Endometrial microvascular endothelial cells (primary cell): Measurements from ENCODE around the gene CRP. TPM values are rescaled to one million over a fixed set of nuclear protein-coding genes. Genes with fewer than 3 reads are reported as not detected.
"Not testable (repeated sequence)": the region's sequence is repeated elsewhere in the genome, so short reads cannot be mapped to it uniquely, and the experiment has no call there.

Source experiments
- in situ Hi-C: cut with HindIII; loops from 2 replicates; pipeline ENCODE4 v1.10.0; 2017; ENCODE audit warnings: low sequenced_read_pairs, low pct_unique_long_range_greater_than_20kb; ENCODE audit errors: inconsistent ontology term
- total RNA-seq: library from RNA; depleted of rRNA; stranded (reverse); fragments of >200 nt; gene quantifications from one replicate; pipeline ENCODE4 v1.2.3, GENCODE V29; 2015; ENCODE audit errors: inconsistent ontology term

Gene CRP
- total RNA-seq, 1 donor from 2014 or later = not detected

DNA sequence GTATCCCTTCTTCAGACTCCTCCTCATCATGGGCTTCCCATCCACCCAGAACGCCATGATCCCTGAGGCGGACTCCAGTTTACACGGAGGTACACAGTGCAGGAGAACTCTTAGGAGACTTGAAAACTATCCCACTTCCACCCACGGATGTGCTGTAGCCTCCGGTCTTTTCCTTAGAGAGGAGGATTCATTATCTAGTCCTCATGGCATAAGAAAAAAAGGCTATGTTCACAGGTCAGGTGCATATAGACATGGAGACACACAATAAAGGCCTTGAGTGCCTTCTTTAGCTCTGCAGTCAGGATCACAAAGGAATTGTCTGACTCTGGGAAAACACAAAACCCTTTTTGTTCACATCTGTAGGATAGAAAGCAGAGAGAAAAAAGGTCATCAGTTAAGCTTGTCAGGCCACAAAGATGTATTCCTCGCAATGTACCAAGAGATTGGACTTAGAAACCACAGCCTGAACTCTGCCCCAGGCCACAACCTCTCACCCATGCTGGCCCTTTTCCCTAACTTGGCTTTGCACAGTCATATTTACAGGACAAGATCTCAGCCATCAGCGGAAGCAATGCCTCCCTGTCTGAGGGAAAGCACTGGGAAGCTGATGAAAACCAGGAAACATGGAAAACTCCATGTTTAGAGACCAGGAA is 9.0 kb downstream of the CRP start:
- in situ Hi-C loops = no loop called here

DNA sequence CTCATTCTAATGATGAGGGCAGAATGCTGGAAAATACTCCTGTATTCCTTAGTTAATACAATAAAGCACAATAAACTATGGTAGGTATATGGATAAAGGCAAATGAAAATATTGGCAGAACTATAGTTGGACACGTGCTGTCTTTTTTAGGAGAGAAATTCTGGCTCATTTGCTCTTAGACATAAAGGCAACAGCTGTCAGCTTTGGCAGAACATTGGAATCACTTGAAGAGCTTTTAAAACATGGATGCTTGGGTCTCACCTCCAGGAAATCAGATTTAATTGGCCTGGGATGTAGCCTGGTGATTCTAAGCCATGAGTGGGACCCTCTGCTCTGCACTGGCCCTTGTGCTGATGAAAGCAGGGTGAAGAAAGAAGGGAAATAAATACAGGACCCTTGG is 9.9 kb downstream of the CRP start:
- in situ Hi-C loops = no loop called here

DNA sequence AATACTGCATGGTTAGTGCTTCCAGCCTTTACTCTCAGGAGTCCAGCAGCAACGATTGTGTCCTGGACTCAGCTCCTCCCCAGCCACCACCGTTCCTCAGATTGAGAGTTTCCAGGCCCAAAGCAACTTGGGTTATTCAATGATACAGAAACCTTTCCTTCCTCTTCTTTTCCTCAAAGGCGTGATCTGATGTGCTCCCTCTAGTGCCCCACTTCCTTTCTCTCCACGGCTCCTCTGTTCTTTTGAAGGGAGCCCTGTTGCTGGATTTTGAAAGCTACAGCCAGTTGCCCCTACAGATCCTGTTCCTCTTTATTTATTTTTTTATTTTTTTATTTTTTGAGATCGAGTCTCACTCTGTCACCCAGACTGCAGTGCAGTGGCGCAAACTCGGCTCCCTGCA is 14.1 kb downstream of the CRP start:
- in situ Hi-C loops = no loop called here

DNA sequence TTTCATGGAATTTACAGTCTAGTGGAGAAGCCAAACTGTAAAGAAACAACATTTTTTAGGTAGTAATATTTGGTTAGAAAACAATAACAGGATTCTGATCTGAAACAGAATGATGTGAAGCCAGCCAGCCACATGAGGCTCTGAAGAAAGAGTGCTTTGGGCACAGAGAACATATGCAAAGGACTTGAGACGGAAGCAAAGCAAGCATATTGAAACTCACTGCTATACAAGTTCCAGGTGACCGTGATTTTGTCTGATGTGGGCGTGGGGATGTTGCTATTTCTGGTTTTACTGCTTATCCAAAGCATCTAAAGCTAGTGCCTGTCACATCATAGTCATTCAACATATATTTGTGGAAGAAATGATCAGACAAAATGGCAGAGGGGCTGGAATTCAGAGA is 14.7 kb downstream of the CRP start:
- in situ Hi-C loops = no loop called here

DNA sequence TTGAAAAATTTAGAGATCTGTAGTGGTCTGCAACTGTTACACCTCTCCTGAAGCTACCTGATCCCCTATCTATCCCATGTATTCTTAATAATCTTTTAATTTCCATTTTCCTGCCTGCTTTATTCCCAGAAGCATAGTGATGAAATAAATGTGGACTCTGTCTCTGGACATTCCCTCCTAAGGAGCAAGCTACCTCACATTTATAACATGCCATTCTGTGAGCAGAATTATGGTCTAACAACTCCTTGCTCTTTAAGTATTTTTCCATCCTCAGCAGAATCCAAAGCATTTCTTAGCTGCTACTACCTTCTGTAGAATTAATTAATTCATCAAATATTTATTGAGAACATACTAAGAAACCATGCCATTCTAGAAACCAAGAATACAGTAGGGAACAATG is 15.1 kb downstream of the CRP start:
- in situ Hi-C loops = no loop called here

DNA sequence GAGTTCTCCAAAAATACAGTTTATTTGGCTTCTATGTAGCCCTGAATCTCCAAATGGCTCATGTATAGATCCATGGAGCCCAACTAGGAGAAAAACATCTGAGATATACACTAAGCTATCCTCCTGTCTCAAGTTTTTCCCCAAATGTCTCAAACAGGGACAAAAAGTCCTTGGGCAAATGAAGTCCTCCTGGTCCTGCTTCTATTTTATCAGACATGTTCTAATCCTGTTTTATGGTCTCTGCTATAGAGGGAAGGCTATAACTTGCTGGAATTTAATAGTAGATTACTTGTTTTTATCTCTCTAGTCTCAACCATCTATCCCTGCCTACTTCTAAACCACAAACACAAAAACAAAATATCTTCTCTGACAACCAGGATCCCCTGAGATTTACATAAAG is 26.9 kb downstream of the CRP start:
- in situ Hi-C loops = no loop called here

DNA sequence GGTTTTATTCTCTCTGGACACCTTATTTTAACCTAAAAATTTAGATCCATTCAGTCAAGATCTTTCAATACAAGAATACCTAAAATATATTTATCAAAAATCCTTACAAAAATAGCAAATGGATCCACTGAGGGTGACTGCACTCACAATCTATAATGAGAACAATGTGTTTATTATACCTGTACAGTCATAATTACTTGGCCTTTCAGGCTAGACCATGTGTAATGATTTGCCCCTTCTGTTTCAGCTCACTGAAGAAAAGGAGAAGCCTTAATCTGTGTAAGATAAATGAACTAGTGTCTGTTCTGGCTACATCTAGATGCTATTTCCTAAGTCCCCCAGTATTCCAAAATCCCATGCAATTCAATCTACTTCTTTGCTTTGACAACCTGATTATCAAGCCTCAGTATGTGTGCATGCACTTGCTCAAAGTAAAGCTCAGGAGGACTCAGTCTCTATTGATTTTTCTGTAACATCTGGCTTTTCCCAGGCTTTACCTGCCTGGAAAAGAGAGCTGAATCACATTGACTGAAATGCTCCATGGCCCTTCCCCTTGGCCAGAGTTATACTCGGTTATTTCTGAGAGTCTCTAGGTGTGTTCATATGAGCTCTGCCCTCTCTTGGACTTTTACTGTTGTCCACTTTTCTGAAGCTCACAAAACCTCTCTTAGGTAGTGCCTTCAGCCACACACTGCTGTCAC is 27.6 kb downstream of the CRP start:
- in situ Hi-C loops = no loop called here

DNA sequence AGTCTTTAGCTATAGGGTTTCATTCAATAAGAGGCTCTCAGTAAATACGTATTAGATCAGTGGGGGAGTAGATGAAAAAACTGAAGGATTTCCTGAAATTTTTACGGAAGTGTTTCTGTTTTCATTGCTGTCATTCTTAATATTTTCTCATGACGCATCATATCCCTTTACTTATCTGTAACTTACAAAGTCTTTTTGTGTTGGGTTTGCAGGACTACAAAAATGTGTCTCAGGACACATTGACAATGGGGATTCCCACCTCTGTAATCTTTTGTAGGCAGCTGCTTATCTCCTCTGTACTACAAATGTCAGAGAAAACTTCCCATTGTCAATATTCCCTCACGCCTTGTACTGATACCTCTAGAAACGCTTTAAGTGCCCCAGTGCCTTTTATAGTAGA is 35.5 kb downstream of the CRP start:
- in situ Hi-C loops = no loop called here

DNA sequence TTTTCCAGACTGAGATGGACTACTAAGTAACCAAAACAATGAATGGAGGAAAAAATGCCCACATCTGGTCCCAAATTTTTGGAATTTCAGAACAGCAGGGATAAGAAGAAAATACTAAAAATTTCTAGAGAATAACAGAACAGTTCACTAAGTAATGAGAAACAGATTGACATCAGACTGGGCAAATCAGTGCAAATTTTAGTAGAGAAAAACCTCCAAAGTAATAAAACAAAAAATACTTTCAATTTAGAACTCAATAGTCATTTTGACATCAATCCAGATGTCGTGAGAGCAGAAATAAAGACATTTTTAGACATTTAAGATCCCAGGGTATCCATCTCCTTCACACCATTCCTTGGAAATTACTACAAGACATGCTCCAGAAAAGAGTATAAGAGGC is 39.3 kb downstream of the CRP start:
- in situ Hi-C loops = no loop called here

DNA sequence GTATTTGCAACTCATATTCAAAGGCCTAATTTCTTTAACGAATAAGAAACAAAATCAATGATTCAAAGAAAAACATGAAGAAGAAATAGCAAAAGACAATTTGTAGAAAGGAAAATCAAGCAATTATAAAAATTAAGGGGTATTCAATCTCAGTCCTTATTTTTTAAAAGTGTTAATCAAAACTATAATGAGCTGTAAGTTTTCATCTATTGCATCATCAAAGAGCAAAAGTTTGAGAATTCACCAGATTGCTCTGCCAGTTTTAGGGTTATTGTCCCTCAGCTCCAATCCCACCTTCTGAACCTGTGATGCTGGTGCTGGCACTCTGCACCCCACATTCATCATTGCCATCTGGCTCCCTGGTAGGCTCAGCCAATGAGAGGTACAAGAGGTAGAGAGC is 42.0 kb downstream of the CRP start:
- in situ Hi-C loops = not testable (repeated sequence)

DNA sequence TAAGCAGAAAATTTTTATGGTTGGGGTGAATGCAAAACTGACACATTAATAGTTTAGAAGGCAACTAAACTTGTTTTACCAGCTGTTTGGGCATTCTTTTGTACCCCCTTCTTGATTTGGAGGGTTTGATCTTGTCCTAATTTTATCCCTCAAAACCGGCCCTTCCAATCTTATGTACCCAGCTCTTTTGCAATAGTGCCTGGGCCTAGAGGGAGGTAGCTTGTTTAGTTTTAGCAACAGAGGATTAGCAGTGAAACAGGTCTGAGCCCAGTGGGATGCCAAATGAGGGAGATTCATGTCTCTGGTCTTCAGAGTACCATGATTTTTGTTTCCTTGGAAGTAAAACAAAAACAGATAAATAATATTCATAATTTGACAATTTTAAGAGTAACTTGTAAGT is 45.1 kb downstream of the CRP start:
- in situ Hi-C loops = no loop called here

DNA sequence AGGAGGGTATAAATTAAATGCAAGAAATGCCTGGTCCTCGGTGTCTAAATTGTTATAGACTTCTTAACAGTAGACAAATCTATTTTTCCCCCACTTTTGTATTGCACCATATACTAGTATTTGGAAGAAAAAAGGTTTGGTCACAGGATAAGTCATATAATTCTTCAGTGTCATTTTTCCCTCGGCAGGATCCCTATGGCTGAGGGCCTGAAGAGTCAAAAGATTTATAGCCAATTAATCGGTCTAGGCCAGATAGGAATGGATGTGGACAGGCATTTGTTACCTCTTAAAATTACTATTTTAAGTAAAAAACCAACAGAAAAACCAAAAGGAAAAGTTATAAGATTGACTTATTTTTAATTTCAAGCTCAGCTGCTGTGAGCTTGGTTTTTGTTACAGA is 45.6 kb downstream of the CRP start:
- in situ Hi-C loops = no loop called here

DNA sequence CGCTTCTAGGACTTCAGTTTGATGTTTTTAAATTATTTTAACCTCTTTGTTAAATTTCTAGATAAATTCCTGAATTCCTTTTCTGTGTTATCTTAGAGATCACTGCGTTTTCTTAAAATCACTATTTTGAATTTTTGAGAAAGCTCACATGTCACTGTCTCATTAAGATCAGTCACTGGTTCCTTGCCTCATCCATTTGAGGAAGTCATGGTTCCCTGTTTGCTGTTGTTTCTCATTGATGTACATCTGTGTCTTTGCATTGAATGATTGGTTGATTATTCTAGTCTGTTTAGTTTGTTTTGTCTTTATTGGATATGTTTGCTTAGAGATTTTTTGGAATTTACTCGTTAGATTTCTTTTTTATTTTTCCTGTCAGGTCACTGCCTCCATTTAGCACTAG is 50.1 kb downstream of the CRP start:
- in situ Hi-C loops = no loop called here

DNA sequence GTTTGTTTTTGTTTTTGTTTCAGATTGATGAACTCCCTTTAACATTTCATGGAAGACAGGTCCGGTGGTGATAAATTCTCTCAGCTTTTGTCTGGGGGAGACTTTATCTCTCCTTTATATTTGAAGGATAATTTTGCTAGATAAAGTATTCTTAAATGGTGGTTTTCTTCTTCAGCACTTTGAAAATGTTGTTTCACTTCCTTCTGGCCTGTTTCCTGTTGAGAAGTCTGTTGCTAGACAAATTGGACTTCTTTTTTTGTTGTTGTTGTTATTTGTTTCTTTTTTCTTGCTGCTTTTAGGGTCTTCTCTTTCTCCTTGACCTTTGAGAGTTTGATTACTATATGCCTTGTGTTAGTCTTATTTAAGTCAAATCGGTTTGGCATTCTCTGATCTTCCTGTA is 50.8 kb downstream of the CRP start:
- in situ Hi-C loops = no loop called here

Other genes starting within 250 kb of the CRP start
- gene OR10J5, start 178.6 kb downstream of the CRP start, total RNA-seq = not detected
- not detected for gene APCS, start 126.8 kb downstream of the CRP start, total RNA-seq
- gene DUSP23, start 66.4 kb upstream of the CRP start, total RNA-seq = 81.6 TPM
- gene FCRL6, start 87.8 kb upstream of the CRP start, total RNA-seq = not detected
- gene SLAMF8, start 112.3 kb upstream of the CRP start, total RNA-seq = not detected
- gene VSIG8, start 148.1 kb upstream of the CRP start, total RNA-seq = not detected
- gene CFAP45, start 185.6 kb upstream of the CRP start, total RNA-seq = 0.19 TPM
- gene TAGLN2, start 210.9 kb upstream of the CRP start, total RNA-seq = 1,070 TPM
- not detected for gene IGSF9, start 231.0 kb upstream of the CRP start, total RNA-seq
- not detected for gene SLAMF9, start 239.6 kb upstream of the CRP start, total RNA-seq